HL-60/S4 treated with phorbol 12-myristate 13-acetate at 8.2 ng/mL for 4 days and 3 days (cell line): Measurements from ENCODE around the gene POU6F1.

Experiments used
- in situ Hi-C: fragments of 300-500 bp; cut with MboI; formaldehyde crosslinking; loops from 2 replicates; pipeline ENCODE4 v1.15.0; 2022; ENCODE audit warnings: low sequenced_read_pairs

The POU6F1 gene

GRCh38 chr12:51199366-51199945 lies 18.4 kb downstream of the POU6F1 start:
- in situ Hi-C loops = no loop called here

- in situ Hi-C loops = no loop called here
Observed at GRCh38 chr12:51198568-51199365, 19.1 kb downstream of the POU6F1 start.

GRCh38 chr12:51197736-51198567 lies 19.9 kb downstream of the POU6F1 start:
- in situ Hi-C loops = no loop called here

GRCh38 chr12:51196547-51196946 lies 21.3 kb downstream of the POU6F1 start:
- in situ Hi-C loops = no loop called here

DNA sequence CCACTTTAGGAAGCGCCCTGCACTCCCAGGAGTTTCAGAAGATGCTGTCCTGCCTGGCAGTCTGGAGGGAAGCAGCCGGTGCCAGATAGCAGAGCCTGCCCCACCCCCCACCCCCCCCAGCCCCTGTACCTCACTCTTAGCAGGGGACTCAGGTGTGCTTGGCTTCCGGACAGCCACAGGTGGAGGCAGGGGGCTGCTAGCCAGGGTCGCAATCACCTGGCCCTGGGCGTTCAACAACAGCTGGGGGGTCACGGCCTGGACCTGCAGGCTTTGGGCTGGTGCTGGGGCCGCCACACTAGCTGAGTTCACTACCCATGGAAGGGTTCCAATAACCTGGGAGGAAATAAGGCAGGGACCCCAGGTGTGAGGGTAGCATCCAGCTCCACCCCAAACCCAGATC lies 22.0 kb downstream of the POU6F1 start:
- in situ Hi-C loops = no loop called here

DNA sequence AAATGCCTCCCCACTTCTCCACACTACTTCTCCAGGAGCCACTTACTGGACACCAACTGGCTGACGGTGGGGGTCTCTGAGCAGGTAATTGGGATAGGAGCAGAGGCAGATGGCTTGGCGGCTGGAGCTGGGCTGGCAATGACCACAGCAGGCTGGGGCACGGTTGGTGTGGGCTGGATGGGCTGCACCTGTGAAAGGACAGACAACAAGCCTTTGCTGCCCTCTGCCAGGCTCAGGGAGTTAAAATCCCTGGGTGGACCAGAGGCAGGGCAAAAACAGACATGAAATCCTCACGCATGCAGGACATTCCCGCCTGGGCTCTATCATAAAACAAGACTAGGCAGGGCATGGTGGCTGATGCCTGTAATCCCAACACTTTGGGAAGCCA lies 25.6 kb downstream of the POU6F1 start:
- in situ Hi-C loops = no loop called here

GRCh38 chr12:51191516-51192283 lies 26.2 kb downstream of the POU6F1 start:
- in situ Hi-C loops = no loop called here

- in situ Hi-C loops = no loop called here
Observed at GRCh38 chr12:51190820-51191219, 27.0 kb downstream of the POU6F1 start.

GRCh38 chr12:51189790-51190355 lies 28.0 kb downstream of the POU6F1 start:
- in situ Hi-C loops = no loop called here

- in situ Hi-C loops = no loop called here
Observed at GRCh38 chr12:51188359-51189051, 29.4 kb downstream of the POU6F1 start.

DNA sequence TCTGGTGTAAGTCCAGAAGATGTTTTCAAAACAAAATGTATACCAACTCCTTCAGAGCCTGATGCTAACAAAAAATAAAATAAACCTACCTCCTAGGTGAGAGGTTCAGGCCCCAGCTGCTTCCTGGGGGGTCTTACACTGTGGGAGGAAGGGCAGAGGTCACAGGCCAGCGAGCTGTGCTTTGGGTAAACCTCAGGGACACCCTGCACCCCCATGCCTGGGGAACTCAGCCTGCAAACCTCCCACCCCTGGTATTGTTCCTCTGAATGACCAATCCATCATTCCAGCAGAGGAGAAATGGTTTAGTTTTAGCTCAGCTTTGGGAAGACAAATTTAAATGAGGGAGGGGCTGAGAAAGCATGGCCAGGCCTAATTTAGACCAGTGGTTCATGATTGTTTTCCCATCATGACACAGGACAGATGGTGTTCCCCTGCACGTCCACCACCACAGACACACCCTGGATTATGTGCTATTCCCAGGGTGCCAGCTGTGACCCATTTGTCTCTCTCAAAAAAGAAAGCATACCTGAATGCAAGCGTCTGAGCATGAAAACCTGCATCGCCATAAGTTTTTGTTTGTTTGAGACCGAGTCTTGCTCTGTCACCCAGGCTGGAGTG lies 30.4 kb downstream of the POU6F1 start:
- in situ Hi-C loops = no loop called here

DNA sequence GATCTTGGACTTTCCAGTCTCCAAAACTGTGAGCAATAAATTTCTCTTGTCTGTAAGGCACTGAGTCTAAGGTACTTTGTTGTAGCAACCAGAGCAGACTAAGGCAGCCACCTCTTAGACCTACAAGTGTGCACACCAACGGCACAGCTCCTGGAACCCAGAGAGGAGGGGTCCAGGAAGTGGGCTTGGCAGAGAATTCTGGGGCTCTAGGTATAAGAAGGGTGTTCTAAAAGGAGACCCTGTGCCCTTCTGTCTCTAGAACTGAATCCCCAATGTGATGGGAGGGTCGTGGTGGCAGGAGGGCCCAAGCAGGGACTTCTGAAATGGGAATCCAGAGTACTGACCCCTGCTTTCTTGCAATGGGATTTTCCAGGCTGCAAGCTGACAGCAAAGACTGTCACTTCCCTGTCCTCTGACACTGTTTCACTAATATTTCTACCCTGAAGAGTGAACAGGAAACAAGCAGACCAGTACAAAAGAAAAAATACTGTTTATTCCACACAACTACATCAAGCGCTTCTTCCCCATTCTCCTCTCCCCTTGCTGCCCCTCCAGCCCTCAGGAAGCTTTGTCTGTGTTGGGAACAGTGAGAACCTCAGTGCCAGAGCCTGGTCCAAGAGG lies 31.3 kb downstream of the POU6F1 start:
- in situ Hi-C loops = no loop called here

- in situ Hi-C loops = no loop called here
Observed at GRCh38 chr12:51185171-51185717, 32.6 kb downstream of the POU6F1 start.

GRCh38 chr12:51183816-51184215 lies 34.0 kb downstream of the POU6F1 start:
- in situ Hi-C loops = no loop called here

DNA sequence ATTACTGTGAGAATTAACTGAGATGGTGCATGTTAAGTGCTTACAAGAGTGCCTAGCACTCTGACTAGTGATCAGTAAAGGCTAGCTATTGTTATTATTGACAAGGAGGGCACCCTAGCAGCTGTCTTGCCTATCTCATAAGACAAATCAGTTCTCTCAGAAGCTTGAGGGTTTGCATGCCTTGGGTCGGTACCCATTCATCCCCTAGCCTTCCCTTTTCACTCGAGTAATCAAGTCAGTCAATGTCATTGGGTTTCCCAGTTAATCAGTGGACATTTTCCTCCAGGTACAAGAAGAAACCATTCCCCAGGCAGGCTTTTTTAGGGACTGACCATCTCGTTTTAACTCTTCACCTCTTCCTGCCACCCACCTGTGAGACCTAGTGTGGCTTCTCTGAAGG lies 34.5 kb downstream of the POU6F1 start:
- in situ Hi-C loops = no loop called here

GRCh38 chr12:51181558-51181957 lies 36.3 kb downstream of the POU6F1 start:
- in situ Hi-C loops = no loop called here

GRCh38 chr12:51177897-51178296 lies 40.0 kb downstream of the POU6F1 start:
- in situ Hi-C loops = no loop called here

- in situ Hi-C loops = no loop called here
Observed at GRCh38 chr12:51174501-51174900, 43.4 kb downstream of the POU6F1 start.
